PC-3 (cell line): Measurements from ENCODE around the gene EPG5. TPM values are rescaled to one million over a fixed set of nuclear protein-coding genes. Genes with fewer than 3 reads are reported as not detected.
"Not testable (repeated sequence)": the region's sequence is repeated elsewhere in the genome, so short reads cannot be mapped to it uniquely, and the experiment has no call there.

Experiments
- ATAC-seq: fragments of 200-7000 bp; cut with Tn5 transposase; 2 replicates; pipeline ENCODE4 v1.9.1; 2020; ENCODE audit warnings: mild to moderate bottlenecking, moderate library complexity
- BruUV-seq: library from RNA; stranded (reverse); fragments of 400-500 nt; replicated peaks from 2 replicates; lab custom pipeline; 2021; lab: Mats Ljungman, UMichigan
- CTCF ChIA-PET: fragments of 300-600 bp; sonication (Branson Sonifier 250); formaldehyde crosslinking; loops from one replicate; lab custom pipeline; 2022; ENCODE audit warnings: antibody characterized with exemption; lab: Charles Lee
- POLR2A ChIA-PET: fragments of 300-600 bp; sonication (Branson Sonifier 250); formaldehyde crosslinking; loops from one replicate; lab custom pipeline; 2022; ENCODE audit warnings: antibody characterized with exemption; ENCODE audit not compliant: unreplicated experiment; lab: Charles Lee
- DNase-seq: peaks from one replicate; pipeline ENCODE4 v3.0.0-alpha.2; 2015
- H2AFZ ChIP-seq: fragments of 300-600 bp; sonication (generic); 2 replicates; pipeline ENCODE4 v1.6.0; 2016; ENCODE audit warnings: antibody characterized with exemption, low read length
- H3F3A ChIP-seq: fragments of 300-600 bp; sonication (generic); one replicate; pipeline ENCODE4 v1.6.0; 2017; ENCODE audit warnings: antibody characterized with exemption, low read length, control low read depth, mild to moderate bottlenecking; ENCODE audit not compliant: unreplicated experiment
- H3K27ac ChIP-seq: fragments of 300-600 bp; sonication (generic); 2 replicates; pipeline ENCODE4 v1.5.1; 2016; ENCODE audit warnings: mild to moderate bottlenecking, low read length
- H3K27me3 ChIP-seq: fragments of 300-600 bp; sonication (generic); 2 replicates; pipeline ENCODE4 v1.6.1; 2016; ENCODE audit warnings: low read length, mixed read lengths
- H3K36me3 ChIP-seq: fragments of 300-600 bp; sonication (generic); 2 replicates; pipeline ENCODE4 v1.6.1; 2016; ENCODE audit warnings: low read depth, mixed run types, low read length, mixed read lengths
- H3K4me1 ChIP-seq: fragments of 300-600 bp; sonication (generic); 2 replicates; pipeline ENCODE4 v1.5.1; 2016; ENCODE audit warnings: low read length; ENCODE audit not compliant: insufficient read depth
- H3K4me2 ChIP-seq: fragments of 300-600 bp; sonication (generic); 2 replicates; pipeline ENCODE4 v1.6.0; 2016; ENCODE audit warnings: low read length
- H3K4me3 ChIP-seq: fragments of 300-600 bp; sonication (generic); 2 replicates; pipeline ENCODE4 v1.5.1; 2016; ENCODE audit warnings: mild to moderate bottlenecking, low read length, mixed read lengths
- H3K79me2 ChIP-seq: fragments of 300-600 bp; sonication (generic); 2 replicates; pipeline ENCODE4 v1.6.1; 2017; ENCODE audit warnings: low read length, mixed read lengths
- H3K9ac ChIP-seq: fragments of 300-600 bp; sonication (generic); 2 replicates; pipeline ENCODE4 v1.6.0; 2016; ENCODE audit warnings: mild to moderate bottlenecking, low read length
- H3K9me2 ChIP-seq: fragments of 300-600 bp; sonication (generic); replicated peaks from 2 replicates; pipeline ENCODE4 v1.6.1; 2016; ENCODE audit warnings: mixed run types, low read length, mixed read lengths
- H3K9me3 ChIP-seq: fragments of 300-600 bp; sonication (generic); 2 replicates; pipeline ENCODE4 v1.6.1; 2016; ENCODE audit warnings: low read length, mixed read lengths
- H4K20me1 ChIP-seq: fragments of 300-600 bp; sonication (generic); 2 replicates; pipeline ENCODE4 v1.6.1; 2016; ENCODE audit warnings: low read length, mixed read lengths
- CTCF ChIP-seq: fragments of 300-600 bp; sonication (generic); conservative IDR thresholded peaks from 2 replicates; pipeline ENCODE4 v1.5.1; 2017; ENCODE audit warnings: antibody characterized with exemption, low read depth, mild to moderate bottlenecking, low read length
- EZH2 ChIP-seq: fragments of 300-600 bp; sonication (generic); IDR thresholded peaks from one replicate; pipeline ENCODE4 v1.6.1; 2017; ENCODE audit warnings: antibody characterized with exemption, mild to moderate bottlenecking, low read length; ENCODE audit not compliant: unreplicated experiment
- EZH2phosphoT487 ChIP-seq: fragments of 300-600 bp; sonication (generic); IDR thresholded peaks from 2 replicates; pipeline ENCODE4 v1.6.1; 2018; ENCODE audit warnings: mild to moderate bottlenecking, antibody characterized with exemption, low read length, borderline replicate concordance
- intact Hi-C: fragments of 100-400 bp; cut with micrococcal nuclease; formaldehyde crosslinking; loops from 2 replicates; pipeline ENCODE4 v1.9.0; 2023
- total RNA-seq: library from RNA; depleted of rRNA; stranded (reverse); fragments of >200 nt; gene quantifications from 2 replicates; pipeline ENCODE4 v1.2.3, GENCODE V29; 2014

EPG5 gene
- total RNA-seq, 1 experiment from 2014 or later = 7.1 TPM

- Histone ChIP-seq H3F3A (no peaks in the 10 kb centered on the region), H3K4me3 (no peak overlapping the region), H3K4me1 (peaks cover 10% of the 10 kb centered on the region), H3K27me3 (no peaks in the 10 kb centered on the region), H3K9me3 (no peaks in the 10 kb centered on the region), H3K9ac (no peak overlapping the region), H4K20me1 (no peaks in the 10 kb centered on the region), H3K27ac (no peak overlapping the region), H3K36me3 (no peaks in the 10 kb centered on the region), H3K4me2 (no peak overlapping the region; the same call in 1 of the 2 replicates), H2AFZ (no peak overlapping the region), H3K9me2 (no peaks in the 10 kb centered on the region), H3K79me2 (no peaks in the 10 kb centered on the region)
- ATAC-seq (peak; percentile 85), DNase-seq (peak; percentile 73)
- intact Hi-C loops = no loop called here
- CTCF ChIA-PET = no interaction called here
- TF ChIP-seq EZH2phosphoT487 = no peak
- TF ChIP-seq CTCF = no peak
- TF ChIP-seq EZH2 = no peak
- no TSS peak for BruUV-seq
- POLR2A ChIA-PET = no interaction called here
Measured at GRCh38 chr18:45993438-45993837, 26.3 kb upstream of the EPG5 start.

- H2AFZ ChIP-seq, H4K20me1 ChIP-seq, intact Hi-C loops, ATAC-seq, BruUV-seq, H3F3A ChIP-seq, H3K4me1 ChIP-seq, H3K9me3 ChIP-seq, H3K36me3 ChIP-seq, H3K9me2 ChIP-seq, H3K4me2 ChIP-seq, H3K27me3 ChIP-seq, DNase-seq, H3K79me2 ChIP-seq, H3K9ac ChIP-seq, POLR2A ChIA-PET, H3K4me3 ChIP-seq, CTCF ChIA-PET, H3K27ac ChIP-seq: not testable (repeated sequence)
Measured at GRCh38 chr18:45992527-45992926, 25.4 kb upstream of the EPG5 start.

- no peaks in the 10 kb centered on the region for H3F3A ChIP-seq
- no peaks in the 10 kb centered on the region for H3K9me2 ChIP-seq
- H3K27me3 ChIP-seq = no peaks in the 10 kb centered on the region
- intact Hi-C loops = no loop called here
- H3K27ac ChIP-seq = no peak overlapping the region
- H3K36me3 ChIP-seq = no peaks in the 10 kb centered on the region
- H3K4me1 ChIP-seq = peaks cover 10% of the 10 kb centered on the region
- ChIA-PET POLR2A (no interaction called here), CTCF (no interaction called here)
- ATAC-seq (no peak), DNase-seq (no peak)
- no peak overlapping the region for H3K9ac ChIP-seq
- BruUV-seq = no TSS peak
- H3K79me2 ChIP-seq = no peaks in the 10 kb centered on the region
- no peak overlapping the region for H3K4me3 ChIP-seq
- no peak overlapping the region for H3K4me2 ChIP-seq
- H4K20me1 ChIP-seq = no peaks in the 10 kb centered on the region
- H2AFZ ChIP-seq = no peak overlapping the region
- TF ChIP-seq CTCF = no peak
- no peak for TF ChIP-seq EZH2phosphoT487
- no peak for TF ChIP-seq EZH2
- no peaks in the 10 kb centered on the region for H3K9me3 ChIP-seq
Measured at GRCh38 chr18:45991788-45992187, 24.7 kb upstream of the EPG5 start.
